HEK293 (cell line): ENCODE data around the gene LY6G5C.

Source experiments
- CTCF ChIA-PET: fragments of 350-600 bp; formaldehyde crosslinking; extraction: SDS; loops from one replicate; lab custom pipeline; 2021; ENCODE audit warnings: antibody characterized with exemption; lab: Yijun Ruan, JAX
- POLR2A ChIA-PET: fragments of 300-600 bp; formaldehyde crosslinking; extraction: SDS; loops from one replicate; lab custom pipeline; 2020; ENCODE audit warnings: antibody characterized with exemption, inconsistent platforms; lab: Yijun Ruan, JAX
- H3K27ac ChIP-seq: fragments of 200-500 bp; sonication (Bioruptor generic); 2 replicates; pipeline ENCODE4 v1.5.1; 2014; ENCODE audit warnings: low read depth, low read length, control low read depth, inconsistent platforms; ENCODE audit errors: extremely low read depth
- H3K36me3 ChIP-seq, 2 experiments: fragments of 200-500 bp in 1 of 2; sonication (Bioruptor generic) in 1 of 2; 1 replicate in 1 of 2; 2 replicates in 1 of 2; pipeline ENCODE4 v1.5.1; 2014 to 2017; ENCODE audit warnings: inconsistent platforms in 2 of 2, low read length in 2 of 2; ENCODE audit not compliant: control insufficient read depth in 2 of 2, insufficient read depth in 1 of 2
- H3K4me1 ChIP-seq: fragments of 200-500 bp; sonication (Bioruptor generic); 2 replicates; pipeline ENCODE4 v1.5.1; 2014; ENCODE audit warnings: mild to moderate bottlenecking, low read length, inconsistent platforms; ENCODE audit not compliant: control insufficient read depth, insufficient read depth
- H3K4me3 ChIP-seq: 2 replicates; pipeline ENCODE4 v1.5.1; 2011; ENCODE audit warnings: low read depth, mild to moderate bottlenecking, control low read depth, low read length, moderate library complexity
- H3K9me3 ChIP-seq: fragments of 200-500 bp; sonication (Bioruptor generic); 2 replicates; pipeline ENCODE4 v1.5.1; 2014; ENCODE audit warnings: low read depth, low read length, inconsistent platforms; ENCODE audit not compliant: control insufficient read depth, insufficient read depth
- GLI2 ChIP-seq: fragments of 450-650 bp; formaldehyde crosslinking; IDR thresholded peaks from 2 replicates; pipeline ENCODE4; 2017; ENCODE audit warnings: missing biosample characterization, missing genetic modification characterization, low read depth, borderline replicate concordance
- KLF17 ChIP-seq: fragments of 450-650 bp; formaldehyde crosslinking; IDR thresholded peaks from 2 replicates; pipeline ENCODE4 v1.5.1; 2016; ENCODE audit warnings: missing biosample characterization, missing genetic modification characterization
- MYNN ChIP-seq: fragments of 450-650 bp; formaldehyde crosslinking; IDR thresholded peaks from 2 replicates; pipeline ENCODE4 v1.5.1; 2016; ENCODE audit warnings: missing biosample characterization, missing genetic modification characterization, borderline replicate concordance
- PRDM4 ChIP-seq: fragments of 450-650 bp; formaldehyde crosslinking; IDR thresholded peaks from 2 replicates; pipeline ENCODE4 v1.5.1; 2017; ENCODE audit warnings: missing biosample characterization, missing genetic modification characterization
- SP2 ChIP-seq: fragments of 450-650 bp; formaldehyde crosslinking; IDR thresholded peaks from 2 replicates; pipeline ENCODE4 v1.5.1; 2016; ENCODE audit warnings: missing biosample characterization, missing genetic modification characterization
- SP7 ChIP-seq: fragments of 450-650 bp; formaldehyde crosslinking; IDR thresholded peaks from 2 replicates; pipeline ENCODE4 v1.5.1; 2016; ENCODE audit warnings: missing biosample characterization, missing genetic modification characterization
- TCF7L2 ChIP-seq: IDR thresholded peaks from 2 replicates; pipeline ENCODE4 v1.6.1; 2011; ENCODE audit warnings: low read depth, mild to moderate bottlenecking, inconsistent platforms, low read length, moderate library complexity, borderline replicate concordance
- ZBTB7A ChIP-seq: fragments of 450-650 bp; formaldehyde crosslinking; IDR thresholded peaks from 2 replicates; pipeline ENCODE4 v1.5.1; 2016; ENCODE audit warnings: low read depth, missing biosample characterization, missing genetic modification characterization
- ZBTB8A ChIP-seq: fragments of 450-650 bp; formaldehyde crosslinking; IDR thresholded peaks from 2 replicates; pipeline ENCODE4 v1.5.1; 2016; ENCODE audit warnings: missing biosample characterization, missing genetic modification characterization
- ZNF112 ChIP-seq: fragments of 450-650 bp; formaldehyde crosslinking; IDR thresholded peaks from 2 replicates; pipeline ENCODE4 v1.5.0; 2017; ENCODE audit warnings: missing biosample characterization, missing genetic modification characterization
- ZNF114 ChIP-seq: fragments of 450-650 bp; formaldehyde crosslinking; IDR thresholded peaks from 2 replicates; pipeline ENCODE4 v1.5.0; 2017; ENCODE audit warnings: missing biosample characterization, missing genetic modification characterization
- ZNF2 ChIP-seq: fragments of 450-650 bp; formaldehyde crosslinking; IDR thresholded peaks from 2 replicates; pipeline ENCODE4 v1.5.1; 2016; ENCODE audit warnings: missing biosample characterization, missing genetic modification characterization
- ZNF202 ChIP-seq: fragments of 450-650 bp; formaldehyde crosslinking; IDR thresholded peaks from 2 replicates; pipeline ENCODE4 v1.5.1; 2016; ENCODE audit warnings: missing biosample characterization, missing genetic modification characterization, borderline replicate concordance
- ZNF214 ChIP-seq: fragments of 450-650 bp; formaldehyde crosslinking; IDR thresholded peaks from 2 replicates; pipeline ENCODE4 v1.5.1; 2017; ENCODE audit warnings: missing biosample characterization, mild to moderate bottlenecking, missing genetic modification characterization, borderline replicate concordance
- ZNF23 ChIP-seq: fragments of 450-650 bp; formaldehyde crosslinking; IDR thresholded peaks from 2 replicates; pipeline ENCODE4 v1.5.1; 2016; ENCODE audit warnings: missing biosample characterization, missing genetic modification characterization, borderline replicate concordance
- ZNF274 ChIP-seq, 2 experiments: fragments of 200-500 bp in 1 of 2; fragments of 450-650 bp in 1 of 2; sonication (Bioruptor generic) in 1 of 2; formaldehyde crosslinking in 1 of 2; IDR thresholded peaks; 2 replicates each; pipeline versions ENCODE4 v1.5.1 to v1.6.1; 2014 to 2016; ENCODE audit warnings: borderline replicate concordance in 1 of 2, inconsistent platforms in 1 of 2, low read length in 1 of 2, missing biosample characterization in 1 of 2, missing genetic modification characterization in 1 of 2
- ZNF404 ChIP-seq: fragments of 450-650 bp; formaldehyde crosslinking; IDR thresholded peaks from 2 replicates; pipeline ENCODE4 v1.5.1; 2017; ENCODE audit warnings: missing biosample characterization, missing genetic modification characterization
- ZNF48 ChIP-seq: fragments of 450-650 bp; formaldehyde crosslinking; IDR thresholded peaks from 2 replicates; pipeline ENCODE4 v1.5.1; 2016; ENCODE audit warnings: missing biosample characterization, missing genetic modification characterization
- ZNF530 ChIP-seq: fragments of 450-650 bp; formaldehyde crosslinking; IDR thresholded peaks from 2 replicates; pipeline ENCODE4 v1.5.1; 2016; ENCODE audit warnings: low read depth, missing biosample characterization, missing genetic modification characterization
- ZNF664 ChIP-seq: fragments of 450-650 bp; formaldehyde crosslinking; IDR thresholded peaks from 2 replicates; pipeline ENCODE4 v1.5.1; 2016; ENCODE audit warnings: missing biosample characterization, missing genetic modification characterization
- ZNF776 ChIP-seq: fragments of 450-650 bp; formaldehyde crosslinking; IDR thresholded peaks from 2 replicates; pipeline ENCODE4 v1.5.0; 2017; ENCODE audit warnings: missing biosample characterization, missing genetic modification characterization, borderline replicate concordance
- ZNF792 ChIP-seq: fragments of 450-650 bp; formaldehyde crosslinking; IDR thresholded peaks from 2 replicates; pipeline ENCODE4 v1.5.1; 2016; ENCODE audit warnings: missing biosample characterization, missing genetic modification characterization
- ZSCAN16 ChIP-seq: fragments of 450-650 bp; formaldehyde crosslinking; IDR thresholded peaks from 2 replicates; pipeline ENCODE4 v1.5.1; 2016; ENCODE audit warnings: missing biosample characterization, missing genetic modification characterization
- TF ChIP-seq, protein P1 (sequence below): fragments of 450-650 bp; IDR thresholded peaks from 2 replicates; pipeline ENCODE4 v1.5.1; 2018; ENCODE audit warnings: missing biosample characterization, missing genetic modification characterization
- TF ChIP-seq, protein P2 (sequence below): fragments of 450-650 bp; formaldehyde crosslinking; IDR thresholded peaks from 2 replicates; pipeline ENCODE4 v1.5.1; 2016; ENCODE audit warnings: missing biosample characterization, missing genetic modification characterization, borderline replicate concordance

The LY6G5C gene

GRCh38 chr6:31692353-31692752 is 11.5 kb upstream of the LY6G5C start (continued):
- TF ChIP-seq ZNF202 (tag by site-specific recombination): no peak
- TF ChIP-seq ZNF530: no peak
- no peak for TF ChIP-seq TCF7L2
- no peak for TF ChIP-seq ZNF48 (tag by site-specific recombination)
- TF ChIP-seq KLF17 (tag by site-specific recombination): no peak
- TF ChIP-seq ZNF23 (tag by site-specific recombination): no peak
- no peak for TF ChIP-seq PRDM4 (tag by site-specific recombination)
- TF ChIP-seq ZNF792 (tag by site-specific recombination): no peak
- TF ChIP-seq GLI2 (tag by site-specific recombination): no peak
- TF ChIP-seq MYNN: no peak
- TF ChIP-seq, all 188 proteins: peak for 0

DNA sequence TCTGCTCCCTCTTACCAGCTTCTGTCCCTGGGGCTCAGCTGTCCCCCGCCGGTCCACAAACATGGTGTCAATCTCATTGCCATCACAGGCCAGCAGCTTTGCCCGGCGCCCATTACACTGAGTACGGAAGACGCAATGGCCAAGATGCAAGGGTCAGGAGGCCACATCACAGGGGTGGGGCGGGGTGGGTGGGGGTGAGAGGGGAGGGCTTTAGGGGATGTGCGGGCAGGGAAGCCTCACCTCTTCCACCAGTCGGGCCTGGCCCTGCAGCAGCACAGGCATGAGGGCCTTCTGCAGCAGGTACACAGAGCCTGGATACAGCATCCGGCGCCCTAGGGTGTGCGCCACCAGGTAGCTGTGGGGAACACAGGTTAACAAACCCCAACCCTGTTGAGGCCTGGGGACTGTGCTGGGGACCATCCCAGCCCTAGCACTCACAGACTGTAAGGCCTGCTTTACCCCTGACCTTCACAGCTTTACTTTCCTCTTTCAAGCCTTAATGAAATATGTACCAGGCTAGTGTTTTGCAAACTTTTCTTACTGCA is 10.8 kb upstream of the LY6G5C start:
- H3K4me3 ChIP-seq: no peak overlapping the region
- TF ChIP-seq, protein P1, sequence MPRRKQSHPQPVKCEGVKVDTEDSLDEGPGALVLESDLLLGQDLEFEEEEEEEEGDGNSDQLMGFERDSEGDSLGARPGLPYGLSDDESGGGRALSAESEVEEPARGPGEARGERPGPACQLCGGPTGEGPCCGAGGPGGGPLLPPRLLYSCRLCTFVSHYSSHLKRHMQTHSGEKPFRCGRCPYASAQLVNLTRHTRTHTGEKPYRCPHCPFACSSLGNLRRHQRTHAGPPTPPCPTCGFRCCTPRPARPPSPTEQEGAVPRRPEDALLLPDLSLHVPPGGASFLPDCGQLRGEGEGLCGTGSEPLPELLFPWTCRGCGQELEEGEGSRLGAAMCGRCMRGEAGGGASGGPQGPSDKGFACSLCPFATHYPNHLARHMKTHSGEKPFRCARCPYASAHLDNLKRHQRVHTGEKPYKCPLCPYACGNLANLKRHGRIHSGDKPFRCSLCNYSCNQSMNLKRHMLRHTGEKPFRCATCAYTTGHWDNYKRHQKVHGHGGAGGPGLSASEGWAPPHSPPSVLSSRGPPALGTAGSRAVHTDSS: no peak
- TF ChIP-seq ZNF214 (tag by site-specific recombination) (no peak), ZBTB7A (no peak), ZNF112 (tag by site-specific recombination) (no peak), SP7 (no peak), ZNF776 (tag by site-specific recombination) (no peak), SP2 (tag by site-specific recombination) (no peak), ZNF664 (tag by site-specific recombination) (no peak), ZNF274 (IDR thresholded peaks at IDR 0.05; ENCODE audit: low read length) (no peak), ZNF274 (tag by site-specific recombination; IDR thresholded peaks at IDR 0.05; ENCODE audit: borderline replicate concordance) (no peak), ZNF2 (tag by site-specific recombination) (no peak), ZSCAN16 (tag by site-specific recombination) (no peak), ZNF404 (tag by site-specific recombination) (no peak), ZNF114 (tag by site-specific recombination) (no peak), ZBTB8A (tag by site-specific recombination) (no peak)
- TF ChIP-seq, protein P2, sequence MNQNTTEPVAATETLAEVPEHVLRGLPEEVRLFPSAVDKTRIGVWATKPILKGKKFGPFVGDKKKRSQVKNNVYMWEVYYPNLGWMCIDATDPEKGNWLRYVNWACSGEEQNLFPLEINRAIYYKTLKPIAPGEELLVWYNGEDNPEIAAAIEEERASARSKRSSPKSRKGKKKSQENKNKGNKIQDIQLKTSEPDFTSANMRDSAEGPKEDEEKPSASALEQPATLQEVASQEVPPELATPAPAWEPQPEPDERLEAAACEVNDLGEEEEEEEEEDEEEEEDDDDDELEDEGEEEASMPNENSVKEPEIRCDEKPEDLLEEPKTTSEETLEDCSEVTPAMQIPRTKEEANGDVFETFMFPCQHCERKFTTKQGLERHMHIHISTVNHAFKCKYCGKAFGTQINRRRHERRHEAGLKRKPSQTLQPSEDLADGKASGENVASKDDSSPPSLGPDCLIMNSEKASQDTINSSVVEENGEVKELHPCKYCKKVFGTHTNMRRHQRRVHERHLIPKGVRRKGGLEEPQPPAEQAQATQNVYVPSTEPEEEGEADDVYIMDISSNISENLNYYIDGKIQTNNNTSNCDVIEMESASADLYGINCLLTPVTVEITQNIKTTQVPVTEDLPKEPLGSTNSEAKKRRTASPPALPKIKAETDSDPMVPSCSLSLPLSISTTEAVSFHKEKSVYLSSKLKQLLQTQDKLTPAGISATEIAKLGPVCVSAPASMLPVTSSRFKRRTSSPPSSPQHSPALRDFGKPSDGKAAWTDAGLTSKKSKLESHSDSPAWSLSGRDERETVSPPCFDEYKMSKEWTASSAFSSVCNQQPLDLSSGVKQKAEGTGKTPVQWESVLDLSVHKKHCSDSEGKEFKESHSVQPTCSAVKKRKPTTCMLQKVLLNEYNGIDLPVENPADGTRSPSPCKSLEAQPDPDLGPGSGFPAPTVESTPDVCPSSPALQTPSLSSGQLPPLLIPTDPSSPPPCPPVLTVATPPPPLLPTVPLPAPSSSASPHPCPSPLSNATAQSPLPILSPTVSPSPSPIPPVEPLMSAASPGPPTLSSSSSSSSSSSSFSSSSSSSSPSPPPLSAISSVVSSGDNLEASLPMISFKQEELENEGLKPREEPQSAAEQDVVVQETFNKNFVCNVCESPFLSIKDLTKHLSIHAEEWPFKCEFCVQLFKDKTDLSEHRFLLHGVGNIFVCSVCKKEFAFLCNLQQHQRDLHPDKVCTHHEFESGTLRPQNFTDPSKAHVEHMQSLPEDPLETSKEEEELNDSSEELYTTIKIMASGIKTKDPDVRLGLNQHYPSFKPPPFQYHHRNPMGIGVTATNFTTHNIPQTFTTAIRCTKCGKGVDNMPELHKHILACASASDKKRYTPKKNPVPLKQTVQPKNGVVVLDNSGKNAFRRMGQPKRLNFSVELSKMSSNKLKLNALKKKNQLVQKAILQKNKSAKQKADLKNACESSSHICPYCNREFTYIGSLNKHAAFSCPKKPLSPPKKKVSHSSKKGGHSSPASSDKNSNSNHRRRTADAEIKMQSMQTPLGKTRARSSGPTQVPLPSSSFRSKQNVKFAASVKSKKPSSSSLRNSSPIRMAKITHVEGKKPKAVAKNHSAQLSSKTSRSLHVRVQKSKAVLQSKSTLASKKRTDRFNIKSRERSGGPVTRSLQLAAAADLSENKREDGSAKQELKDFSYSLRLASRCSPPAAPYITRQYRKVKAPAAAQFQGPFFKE (tag by site-specific recombination): no peak
- TF ChIP-seq, all 188 proteins: peak for 0
- H3K9me3 ChIP-seq: no peaks in the 10 kb centered on the region
- POLR2A ChIA-PET: interaction anchor here (0.6 to 4.0 kb wide), 6 partner anchors 11 to 1472 kb away, joined by 3 to 30 read pairs (median 6); partner anchors contain the start of genes ABHD16A and HSPA1B
- no peaks in the 10 kb centered on the region for H3K4me1 ChIP-seq
- H3K27ac ChIP-seq: no peak overlapping the region
- CTCF ChIA-PET: interaction anchor here (0.6 to 4.6 kb wide), 8 partner anchors 8 to 197 kb away, joined by 3 to 24 read pairs (median 6); partner anchors contain the start of genes ABHD16A and LY6G5C
- H3K36me3 ChIP-seq: peaks cover 0 to 74% of the 10 kb centered on the region in 2 experiments; a peak in 2 of 3 replicates
